Mammary epithelial cell (primary cell): ENCODE results near the gene TMEM120B.

Source experiments
- EZH2 ChIP-seq: IDR thresholded peaks from 2 replicates; pipeline ENCODE4 v1.6.1; 2012; ENCODE audit warnings: low read length, inconsistent platforms, borderline replicate concordance
- TF ChIP-seq, protein P1 (sequence below), 2 donors: IDR thresholded peaks in 1 of 2; conservative IDR thresholded peaks in 1 of 2; 2 replicates each; pipeline ENCODE4 v1.5.1; 2011 to 2012; ENCODE audit warnings: inconsistent platforms in 2 of 2, low read length in 2 of 2, mild to moderate bottlenecking in 2 of 2, control low read depth in 1 of 2, low read depth in 1 of 2; ENCODE audit not compliant: insufficient read depth in 1 of 2; ENCODE audit errors: extremely low read depth in 1 of 2

DNA sequence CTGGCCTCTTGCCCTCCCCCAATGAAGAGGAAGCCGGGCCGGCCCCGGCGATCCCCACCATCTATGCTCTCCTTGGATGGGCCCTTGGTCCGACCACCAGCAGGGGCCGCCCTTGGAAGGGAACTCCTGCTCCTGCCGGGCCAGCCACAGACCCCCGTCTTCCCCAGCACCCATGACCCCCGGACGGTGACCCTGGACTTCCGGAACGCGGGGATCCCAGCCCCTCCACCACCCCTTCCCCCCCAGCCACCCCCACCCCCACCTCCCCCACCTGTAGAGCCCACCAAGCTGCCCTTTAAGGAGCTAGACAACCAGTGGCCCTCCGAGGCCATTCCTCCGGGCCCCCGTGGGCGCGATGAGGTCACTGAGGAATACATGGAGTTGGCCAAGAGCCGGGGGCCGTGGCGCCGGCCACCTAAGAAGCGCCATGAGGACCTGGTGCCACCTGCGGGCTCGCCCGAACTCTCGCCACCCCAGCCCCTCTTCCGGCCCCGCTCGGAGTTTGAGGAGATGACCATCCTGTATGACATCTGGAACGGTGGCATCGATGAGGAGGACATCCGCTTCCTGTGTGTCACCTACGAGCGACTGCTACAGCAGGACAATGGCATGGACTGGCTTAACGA, 110.7 kb downstream of the TMEM120B start:
- no peak for TF ChIP-seq EZH2
- TF ChIP-seq, protein P1, sequence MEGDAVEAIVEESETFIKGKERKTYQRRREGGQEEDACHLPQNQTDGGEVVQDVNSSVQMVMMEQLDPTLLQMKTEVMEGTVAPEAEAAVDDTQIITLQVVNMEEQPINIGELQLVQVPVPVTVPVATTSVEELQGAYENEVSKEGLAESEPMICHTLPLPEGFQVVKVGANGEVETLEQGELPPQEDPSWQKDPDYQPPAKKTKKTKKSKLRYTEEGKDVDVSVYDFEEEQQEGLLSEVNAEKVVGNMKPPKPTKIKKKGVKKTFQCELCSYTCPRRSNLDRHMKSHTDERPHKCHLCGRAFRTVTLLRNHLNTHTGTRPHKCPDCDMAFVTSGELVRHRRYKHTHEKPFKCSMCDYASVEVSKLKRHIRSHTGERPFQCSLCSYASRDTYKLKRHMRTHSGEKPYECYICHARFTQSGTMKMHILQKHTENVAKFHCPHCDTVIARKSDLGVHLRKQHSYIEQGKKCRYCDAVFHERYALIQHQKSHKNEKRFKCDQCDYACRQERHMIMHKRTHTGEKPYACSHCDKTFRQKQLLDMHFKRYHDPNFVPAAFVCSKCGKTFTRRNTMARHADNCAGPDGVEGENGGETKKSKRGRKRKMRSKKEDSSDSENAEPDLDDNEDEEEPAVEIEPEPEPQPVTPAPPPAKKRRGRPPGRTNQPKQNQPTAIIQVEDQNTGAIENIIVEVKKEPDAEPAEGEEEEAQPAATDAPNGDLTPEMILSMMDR (conservative IDR thresholded peaks at IDR 0.05 in 1 of 2, IDR thresholded peaks at IDR 0.05 in 1 of 2; ENCODE audit: extremely low read depth in 1 of 2, insufficient read depth in 1 of 2, low read depth in 1 of 2, low read length in 2 of 2), result peak in 1 of 2 donors; percentile 5
